Measurements from ENCODE around the gene KTN1.
A peak's percentile ranks its signal among the peaks of the same experiment; 100 is the strongest.

Gene KTN1

DNA sequence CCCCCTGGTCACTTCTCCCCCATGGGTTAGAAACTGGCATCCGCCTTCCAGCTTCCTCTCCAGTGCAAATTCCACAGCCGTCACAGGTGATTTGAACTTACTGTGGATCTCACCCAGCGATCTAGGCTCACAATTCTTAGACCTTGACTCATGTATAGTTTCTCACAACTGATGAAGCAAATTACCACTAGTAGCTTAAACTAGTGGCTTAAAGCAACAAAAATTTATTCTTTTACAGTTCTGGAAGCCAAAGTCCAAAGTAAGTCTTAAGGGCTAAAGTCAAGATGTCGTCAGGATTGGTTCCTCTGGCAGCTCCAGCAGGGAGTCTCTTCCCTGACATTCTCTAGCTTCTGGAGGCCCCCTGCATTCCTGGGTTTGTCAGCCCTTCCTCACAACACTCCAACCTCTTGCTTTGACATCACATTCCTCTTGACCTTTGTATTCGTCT is 117.4 kb downstream of the KTN1 start:
- DNase-seq = no peak
- no peaks in the 10 kb centered on the region for H3K36me3 ChIP-seq
- no peak overlapping the region for H3K27ac ChIP-seq
- H3K27me3 ChIP-seq (ENCODE audit: insufficient read depth, low read depth, severe bottlenecking) = no peaks in the 10 kb centered on the region
- TF ChIP-seq CTCF (IDR thresholded peaks at IDR 0.05; ENCODE audit: low read depth, low read length) = no peak
- H3K9me3 ChIP-seq (ENCODE audit: severe bottlenecking) = no peaks in the 10 kb centered on the region
- H3K4me3 ChIP-seq (ENCODE audit: low read depth, low read length) = no peak overlapping the region

DNA sequence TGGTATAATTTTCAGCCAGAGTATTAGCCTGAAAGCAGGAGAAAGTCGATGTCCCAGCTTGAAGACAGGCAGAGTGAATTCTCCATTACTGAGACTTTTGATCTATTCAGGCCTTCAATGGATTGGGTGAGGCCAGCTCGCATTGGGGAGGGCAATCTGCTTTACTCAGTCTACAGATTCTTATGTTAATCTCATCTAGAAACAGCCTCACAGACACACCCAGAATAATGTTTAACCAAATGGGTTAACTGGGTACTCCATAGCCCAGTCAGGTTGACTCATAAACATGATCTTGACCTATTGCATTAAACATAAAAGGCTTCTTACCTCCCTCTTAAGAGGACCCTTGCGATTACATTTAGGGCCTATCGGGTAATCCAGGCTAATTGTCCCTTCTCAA is 118.0 kb downstream of the KTN1 start:
- no peak for TF ChIP-seq CTCF (IDR thresholded peaks at IDR 0.05; ENCODE audit: low read depth, low read length)
- Histone ChIP-seq H3K36me3 (no peaks in the 10 kb centered on the region), H3K27ac (no peak overlapping the region), H3K27me3 (ENCODE audit: insufficient read depth, low read depth, severe bottlenecking) (no peaks in the 10 kb centered on the region), H3K4me3 (ENCODE audit: low read depth, low read length) (no peak overlapping the region), H3K9me3 (ENCODE audit: severe bottlenecking) (no peaks in the 10 kb centered on the region)
- peak; percentile 51 for DNase-seq

- H3K27me3 ChIP-seq (ENCODE audit: insufficient read depth, low read depth, severe bottlenecking) = no peaks in the 10 kb centered on the region
- no peak for TF ChIP-seq CTCF (IDR thresholded peaks at IDR 0.05; ENCODE audit: low read depth, low read length)
- DNase-seq = no peak
- H3K9me3 ChIP-seq (ENCODE audit: severe bottlenecking) = no peaks in the 10 kb centered on the region
- no peak overlapping the region for H3K4me3 ChIP-seq (ENCODE audit: low read depth, low read length)
- no peak overlapping the region for H3K27ac ChIP-seq
- H3K36me3 ChIP-seq = no peaks in the 10 kb centered on the region
These were observed 119.4 kb downstream of the KTN1 start for GRCh38 chr14:55699131-55700057.

- no peaks in the 10 kb centered on the region for H3K9me3 ChIP-seq (ENCODE audit: severe bottlenecking)
- H3K27me3 ChIP-seq (ENCODE audit: insufficient read depth, low read depth, severe bottlenecking) = no peaks in the 10 kb centered on the region
- no peak for DNase-seq
- no peak for TF ChIP-seq CTCF (IDR thresholded peaks at IDR 0.05; ENCODE audit: low read depth, low read length)
- H3K27ac ChIP-seq = no peak overlapping the region
- H3K4me3 ChIP-seq (ENCODE audit: low read depth, low read length) = no peak overlapping the region
- H3K36me3 ChIP-seq = no peaks in the 10 kb centered on the region
These were observed 121.6 kb downstream of the KTN1 start for GRCh38 chr14:55701638-55702037.

DNA sequence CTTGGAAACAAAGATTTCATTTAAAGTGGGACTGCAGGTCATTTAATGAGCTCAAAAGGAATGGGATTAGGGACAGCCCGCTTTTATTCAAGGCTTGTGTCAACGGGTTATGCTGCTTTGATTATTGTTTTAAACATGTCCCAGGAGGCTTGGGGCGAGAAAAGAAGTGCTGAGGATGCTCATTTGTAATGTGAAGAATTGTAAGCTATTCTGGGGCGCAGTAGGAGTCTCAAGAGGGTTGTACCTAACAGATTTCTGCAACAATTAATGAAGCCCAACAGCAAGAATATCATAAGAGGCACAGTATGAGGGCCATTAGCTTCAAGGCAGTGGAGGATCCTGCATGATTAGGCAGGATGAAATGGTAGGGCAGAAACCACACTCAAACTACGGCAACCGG is 122.5 kb downstream of the KTN1 start:
- H3K27ac ChIP-seq = no peak overlapping the region
- no peak for TF ChIP-seq CTCF (IDR thresholded peaks at IDR 0.05; ENCODE audit: low read depth, low read length)
- no peak for DNase-seq
- no peaks in the 10 kb centered on the region for H3K9me3 ChIP-seq (ENCODE audit: severe bottlenecking)
- H3K4me3 ChIP-seq (ENCODE audit: low read depth, low read length) = no peak overlapping the region
- H3K36me3 ChIP-seq = no peaks in the 10 kb centered on the region
- H3K27me3 ChIP-seq (ENCODE audit: insufficient read depth, low read depth, severe bottlenecking) = no peaks in the 10 kb centered on the region
